GM18951 (cell line): ENCODE results near the gene USO1.
"Not testable (repeated sequence)": the region's sequence is repeated elsewhere in the genome, so short reads cannot be mapped to it uniquely, and the experiment has no call there.

ENCODE experiments used
- POLR2A ChIP-seq: IDR thresholded peaks from 4 replicates; pipeline ENCODE4 v1.6.1; 2011; ENCODE audit warnings: mild to moderate bottlenecking; ENCODE audit not compliant: insufficient read length, insufficient read depth; ENCODE audit errors: extremely low read depth
- in situ Hi-C: fragments of 300-500 bp; cut with MboI; formaldehyde crosslinking; loops from one replicate; pipeline ENCODE4 v1.12.0; 2022; ENCODE audit warnings: low sequenced_read_pairs, mixed read lengths, inconsistent platforms; ENCODE audit not compliant: unreplicated experiment

USO1 gene

GRCh38 chr4:75724066-75724866 lies at the start of gene USO1:
TSS of gene USO1 (plus strand) at chr4:75724577. CDS start at chr4:75724820, 243 bp downstream.
- peak; percentile 94 for TF ChIP-seq POLR2A
- in situ Hi-C loops = no loop called here

- in situ Hi-C loops = no loop called here
These were observed 49.3 kb upstream of the USO1 start for GRCh38 chr4:75675004-75675531.

GRCh38 chr4:75678473-75678872 lies 45.9 kb upstream of the USO1 start:
- no peak for TF ChIP-seq POLR2A
- in situ Hi-C loops = no loop called here

More at GRCh38 chr4:75675004-75675531, 49.3 kb upstream of the USO1 start:
- TF ChIP-seq POLR2A = no peak

- in situ Hi-C loops = no loop called here
- TF ChIP-seq POLR2A = no peak
These were observed 45.4 kb upstream of the USO1 start for GRCh38 chr4:75678965-75679364.

GRCh38 chr4:75679876-75680575 lies 44.4 kb upstream of the USO1 start:
- no peak for TF ChIP-seq POLR2A
- in situ Hi-C loops = no loop called here

- in situ Hi-C loops = no loop called here
- TF ChIP-seq POLR2A = no peak
These were observed 40.8 kb upstream of the USO1 start for GRCh38 chr4:75683482-75684155.

GRCh38 chr4:75685546-75686189 lies 38.7 kb upstream of the USO1 start:
- in situ Hi-C loops = no loop called here
- no peak for TF ChIP-seq POLR2A

- no peak for TF ChIP-seq POLR2A
- in situ Hi-C loops = no loop called here
These were observed 38.0 kb upstream of the USO1 start for GRCh38 chr4:75686346-75686745.

GRCh38 chr4:75687125-75687524 lies 37.3 kb upstream of the USO1 start:
- in situ Hi-C loops = not testable (repeated sequence)

- in situ Hi-C loops = not testable (repeated sequence)
These were observed 32.3 kb upstream of the USO1 start for GRCh38 chr4:75692066-75692465.

- no peak for TF ChIP-seq POLR2A
- in situ Hi-C loops = no loop called here
These were observed 28.3 kb upstream of the USO1 start for GRCh38 chr4:75696071-75696470.

GRCh38 chr4:75696581-75696980 lies 27.8 kb upstream of the USO1 start:
- in situ Hi-C loops = no loop called here
- TF ChIP-seq POLR2A = no peak
